ENCODE measurements around the gene BPGM. TPM values are rescaled to one million over a fixed set of nuclear protein-coding genes. Genes with fewer than 3 reads are reported as not detected.

The BPGM gene
- total RNA-seq, 1 donor from 2014 or later: 17.7 TPM

GRCh38 chr7:134630237-134630636 lies 16.4 kb upstream of the BPGM start:
- DNase-seq (ENCODE audit: low spot score): no peak
- Mint-ChIP-seq H3K27ac (ENCODE audit: unreplicated experiment) (no peak overlapping the region), H3K4me3 (ENCODE audit: unreplicated experiment) (no peak overlapping the region), H3K9me3 (ENCODE audit: unreplicated experiment) (no peaks in the 10 kb centered on the region), H3K36me3 (ENCODE audit: low read depth, unreplicated experiment) (no peaks in the 10 kb centered on the region), H3K27me3 (ENCODE audit: unreplicated experiment) (no peaks in the 10 kb centered on the region), H3K4me1 (ENCODE audit: unreplicated experiment) (peaks cover 12% of the 10 kb centered on the region)
- no peak for TF ChIP-seq CTCF (IDR thresholded peaks at IDR 0.05; ENCODE audit: unreplicated experiment)

GRCh38 chr7:134630893-134631292 lies 15.8 kb upstream of the BPGM start:
- Mint-ChIP-seq H3K9me3 (ENCODE audit: unreplicated experiment) (no peaks in the 10 kb centered on the region), H3K4me1 (ENCODE audit: unreplicated experiment) (peaks cover 12% of the 10 kb centered on the region), H3K36me3 (ENCODE audit: low read depth, unreplicated experiment) (no peaks in the 10 kb centered on the region), H3K4me3 (ENCODE audit: unreplicated experiment) (no peak overlapping the region), H3K27ac (ENCODE audit: unreplicated experiment) (no peak overlapping the region), H3K27me3 (ENCODE audit: unreplicated experiment) (no peaks in the 10 kb centered on the region)
- no peak for DNase-seq (ENCODE audit: low spot score)
- TF ChIP-seq CTCF (IDR thresholded peaks at IDR 0.05; ENCODE audit: unreplicated experiment): no peak

DNA sequence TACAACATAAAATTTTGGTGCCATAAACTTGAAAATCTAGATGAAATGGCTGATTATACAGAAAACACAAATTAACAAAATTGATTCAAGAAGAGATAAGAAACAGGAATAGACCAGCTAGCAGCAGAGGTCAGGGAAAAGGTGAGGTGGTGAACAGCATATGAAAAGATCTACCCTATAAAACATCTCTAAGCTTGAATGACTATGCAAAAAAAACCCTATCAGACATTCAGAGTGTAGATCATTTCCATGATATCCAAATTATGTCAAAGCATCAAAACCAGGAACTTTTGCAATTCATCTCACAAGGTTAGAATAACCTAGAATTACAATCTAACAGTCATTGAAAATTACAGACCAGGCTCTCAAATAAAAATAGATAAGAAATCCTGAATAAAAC lies 14.6 kb upstream of the BPGM start:
- Mint-ChIP-seq H3K4me1 (ENCODE audit: unreplicated experiment) (peaks cover 12% of the 10 kb centered on the region), H3K36me3 (ENCODE audit: low read depth, unreplicated experiment) (no peaks in the 10 kb centered on the region), H3K27ac (ENCODE audit: unreplicated experiment) (no peak overlapping the region), H3K27me3 (ENCODE audit: unreplicated experiment) (no peaks in the 10 kb centered on the region), H3K9me3 (ENCODE audit: unreplicated experiment) (no peaks in the 10 kb centered on the region), H3K4me3 (ENCODE audit: unreplicated experiment) (no peak overlapping the region)
- no peak for TF ChIP-seq CTCF (IDR thresholded peaks at IDR 0.05; ENCODE audit: unreplicated experiment)
- DNase-seq (ENCODE audit: low spot score): no peak

- H3K36me3 Mint-ChIP-seq (ENCODE audit: low read depth, unreplicated experiment): no peaks in the 10 kb centered on the region
- H3K27me3 Mint-ChIP-seq (ENCODE audit: unreplicated experiment): no peaks in the 10 kb centered on the region
- peak; percentile 40 for DNase-seq (ENCODE audit: low spot score)
- no peaks in the 10 kb centered on the region for H3K9me3 Mint-ChIP-seq (ENCODE audit: unreplicated experiment)
- peak; percentile 60 for TF ChIP-seq CTCF (IDR thresholded peaks at IDR 0.05; ENCODE audit: unreplicated experiment)
- H3K4me1 Mint-ChIP-seq (ENCODE audit: unreplicated experiment): peaks cover 12% of the 10 kb centered on the region
- H3K27ac Mint-ChIP-seq (ENCODE audit: unreplicated experiment): peak overlapping the region; percentile 54
- no peak overlapping the region for H3K4me3 Mint-ChIP-seq (ENCODE audit: unreplicated experiment)
Measured at GRCh38 chr7:134632937-134633540, 13.6 kb upstream of the BPGM start.

GRCh38 chr7:134636008-134636449 lies 10.6 kb upstream of the BPGM start:
- H3K4me3 Mint-ChIP-seq (ENCODE audit: unreplicated experiment): no peak overlapping the region

More at GRCh38 chr7:134636008-134636449, 10.6 kb upstream of the BPGM start:
- H3K27me3 Mint-ChIP-seq (ENCODE audit: unreplicated experiment): no peaks in the 10 kb centered on the region
- H3K27ac Mint-ChIP-seq (ENCODE audit: unreplicated experiment): no peak overlapping the region
- no peaks in the 10 kb centered on the region for H3K36me3 Mint-ChIP-seq (ENCODE audit: low read depth, unreplicated experiment)
- DNase-seq (ENCODE audit: low spot score): no peak
- no peaks in the 10 kb centered on the region for H3K9me3 Mint-ChIP-seq (ENCODE audit: unreplicated experiment)
- TF ChIP-seq CTCF (IDR thresholded peaks at IDR 0.05; ENCODE audit: unreplicated experiment): no peak
- peaks cover 12% of the 10 kb centered on the region for H3K4me1 Mint-ChIP-seq (ENCODE audit: unreplicated experiment)

Data from endothelial cell (in vitro differentiated cells).